ENCODE measurements around the gene CHCHD1.

Gene CHCHD1

DNA sequence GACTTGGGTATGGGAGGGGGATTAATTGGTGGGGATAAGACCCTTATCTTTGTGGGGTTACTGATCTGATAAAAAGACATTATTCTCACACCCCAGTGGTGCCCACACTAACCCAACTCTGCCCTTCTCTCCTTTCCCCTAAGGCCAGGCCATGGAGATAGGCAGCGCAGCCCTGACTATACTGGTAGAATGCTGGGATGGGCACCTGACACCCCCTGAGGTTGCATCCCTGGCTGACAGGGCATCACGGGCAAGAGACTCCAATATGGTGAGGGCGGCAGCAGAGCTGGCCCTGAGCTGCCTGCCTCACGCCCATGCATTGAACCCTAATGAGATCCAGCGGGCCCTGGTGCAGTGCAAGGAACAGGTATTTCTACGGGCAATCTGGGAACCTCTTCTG is 16.2 kb downstream of the CHCHD1 start:
- no peak for DNase-seq (ENCODE audit: low spot score)
- in situ Hi-C loops (cut with MboI; ENCODE audit: low sequenced_read_pairs, unreplicated experiment), result no loop called here
- TF ChIP-seq CTCF (IDR thresholded peaks at IDR 0.05; ENCODE audit: borderline replicate concordance, control extremely low read depth, extremely low read depth, insufficient read depth, missing control alignments), result no peak

GRCh38 chr10:73798927-73799560 is 17.2 kb downstream of the CHCHD1 start:
- in situ Hi-C loops (cut with MboI; ENCODE audit: low sequenced_read_pairs, unreplicated experiment), result no loop called here
- no peak for TF ChIP-seq CTCF (IDR thresholded peaks at IDR 0.05; ENCODE audit: borderline replicate concordance, control extremely low read depth, extremely low read depth, insufficient read depth, missing control alignments)
- no peak for DNase-seq (ENCODE audit: low spot score)

- no peak for DNase-seq (ENCODE audit: low spot score)
- no peak for TF ChIP-seq CTCF (IDR thresholded peaks at IDR 0.05; ENCODE audit: borderline replicate concordance, control extremely low read depth, extremely low read depth, insufficient read depth, missing control alignments)
- in situ Hi-C loops (cut with MboI; ENCODE audit: low sequenced_read_pairs, unreplicated experiment), result no loop called here
These were observed 18.2 kb downstream of the CHCHD1 start for GRCh38 chr10:73799899-73800559.

GRCh38 chr10:73800560-73801252 is 18.9 kb downstream of the CHCHD1 start:
- TF ChIP-seq CTCF (IDR thresholded peaks at IDR 0.05; ENCODE audit: borderline replicate concordance, control extremely low read depth, extremely low read depth, insufficient read depth, missing control alignments), result no peak
- no peak for DNase-seq (ENCODE audit: low spot score)
- in situ Hi-C loops (cut with MboI; ENCODE audit: low sequenced_read_pairs, unreplicated experiment), result no loop called here

DNA sequence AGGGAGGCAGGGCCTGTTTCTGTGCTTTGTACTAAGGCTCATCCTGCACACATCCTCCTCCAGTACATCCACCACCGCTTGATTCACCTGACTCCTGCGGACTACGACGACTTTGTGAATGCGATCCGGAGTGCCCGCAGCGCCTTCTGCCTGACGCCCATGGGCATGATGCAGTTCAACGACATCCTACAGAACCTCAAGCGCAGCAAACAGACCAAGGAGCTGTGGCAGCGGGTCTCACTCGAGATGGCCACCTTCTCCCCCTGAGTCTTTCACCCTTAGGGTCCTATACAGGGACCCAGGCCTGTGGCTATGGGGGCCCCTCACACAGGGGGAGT is 19.4 kb downstream of the CHCHD1 start:
- in situ Hi-C loops (cut with MboI; ENCODE audit: low sequenced_read_pairs, unreplicated experiment), result no loop called here
- TF ChIP-seq CTCF (IDR thresholded peaks at IDR 0.05; ENCODE audit: borderline replicate concordance, control extremely low read depth, extremely low read depth, insufficient read depth, missing control alignments), result no peak
- no peak for DNase-seq (ENCODE audit: low spot score)

DNA sequence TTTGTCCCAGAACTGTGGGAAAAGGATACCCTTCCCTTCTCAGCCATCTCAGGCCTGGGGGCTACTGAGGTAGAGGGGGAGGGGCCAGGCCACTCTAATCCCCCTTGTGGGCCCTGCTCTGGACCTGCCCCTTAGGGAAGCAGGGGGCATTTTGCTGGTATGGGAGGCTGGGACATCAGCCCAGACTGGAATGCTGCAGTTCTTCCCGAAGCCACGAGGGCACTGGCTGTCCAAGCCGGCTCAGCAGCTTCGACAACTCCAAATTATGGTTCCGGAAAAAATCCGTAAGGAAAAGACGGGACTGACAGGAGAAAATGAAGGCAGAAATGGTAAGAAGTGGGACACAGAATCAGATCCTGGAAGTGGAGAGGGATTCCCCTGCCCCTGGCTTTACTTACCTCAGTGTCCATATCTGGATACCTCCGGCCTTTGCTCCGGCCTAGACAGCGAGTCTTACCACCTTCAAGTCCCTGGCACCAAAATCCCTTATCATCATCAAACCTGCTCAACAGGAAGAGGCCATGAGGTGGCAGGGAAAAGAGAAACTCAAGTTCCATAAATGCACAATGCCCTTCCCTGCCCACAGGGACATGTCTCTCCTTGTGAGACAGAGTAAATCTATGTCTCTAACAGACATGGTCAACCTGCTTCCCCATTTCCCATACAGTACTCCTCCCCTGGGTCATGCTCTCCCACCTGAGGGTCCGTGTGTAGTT is 20.6 kb downstream of the CHCHD1 start:
- no peak for DNase-seq (ENCODE audit: low spot score)
- in situ Hi-C loops (cut with MboI; ENCODE audit: low sequenced_read_pairs, unreplicated experiment), result no loop called here
- TF ChIP-seq CTCF (IDR thresholded peaks at IDR 0.05; ENCODE audit: borderline replicate concordance, control extremely low read depth, extremely low read depth, insufficient read depth, missing control alignments), result no peak

Data from GM13976 (cell line).